Tibial nerve (tissue), 4 donors: ENCODE data around the gene SYT5. TPM values are rescaled to one million over a fixed set of nuclear protein-coding genes. Genes with fewer than 3 reads are reported as not detected.
"Not testable (repeated sequence)": the region's sequence is repeated elsewhere in the genome, so short reads cannot be mapped to it uniquely, and the experiment has no call there.

Experiments used
- DNase-seq, 2 donors: peaks; one replicate each; pipeline ENCODE4 v3.0.0-alpha.2; 2019; ENCODE audit warnings: low spot score in 2 of 2
- H3K27ac ChIP-seq, 4 donors: fragments of 200-600 bp; sonication (generic) in 3 of 4; one replicate each; pipeline ENCODE4 v1.5.1; 2017 to 2019; ENCODE audit warnings: mild to moderate bottlenecking in 1 of 4
- H3K27me3 ChIP-seq, 2 donors: fragments of 200-600 bp; sonication (generic) in 1 of 2; one replicate each; pipeline versions ENCODE4 v1.5.1 to v1.6.0; 2017 to 2019
- H3K36me3 ChIP-seq, 3 donors: fragments of 200-600 bp; sonication (generic); one replicate each; pipeline ENCODE4 v1.5.1; 2018 to 2019
- H3K4me1 ChIP-seq, 4 donors: fragments of 200-600 bp; sonication (generic) in 3 of 4; one replicate each; pipeline ENCODE4 v1.5.1; 2017 to 2019
- H3K4me3 ChIP-seq, 4 donors: fragments of 200-600 bp; sonication (generic) in 3 of 4; one replicate each; pipeline ENCODE4 v1.5.1; 2017 to 2019; ENCODE audit warnings: mild to moderate bottlenecking in 1 of 4, moderate library complexity in 1 of 4
- H3K9me3 ChIP-seq, 4 donors: fragments of 200-600 bp; sonication (generic) in 3 of 4; one replicate each; pipeline ENCODE4 v1.5.1; 2017 to 2019
- CTCF ChIP-seq, 5 experiments: fragments of 200-600 bp in 3 of 5; fragments of 450-650 bp in 2 of 5; sonication (generic) in 3 of 5; IDR thresholded peaks; one replicate each; pipeline ENCODE4 v1.5.1; 2016 to 2019; ENCODE audit warnings: antibody characterized with exemption in 5 of 5, mild to moderate bottlenecking in 3 of 5, moderate library complexity in 2 of 5
- EP300 ChIP-seq, 2 donors: sonication (generic); formaldehyde crosslinking; IDR thresholded peaks; one replicate each; pipeline ENCODE4 v1.6.1; 2017; ENCODE audit warnings: antibody characterized with exemption in 2 of 2, mild to moderate bottlenecking in 1 of 2
- POLR2A ChIP-seq, 2 donors: fragments of 450-650 bp; IDR thresholded peaks; one replicate each; pipeline ENCODE4 v1.6.1; 2017; ENCODE audit warnings: antibody characterized with exemption in 2 of 2, mild to moderate bottlenecking in 2 of 2, moderate library complexity in 2 of 2
- WGBS, 2 donors: methylation state at CpG; one replicate each; pipeline ENCODE4 v1.1.5; 2018; 5-methylcytosine and 5-hydroxymethylcytosine counted together
- total RNA-seq, 4 donors: library from RNA; depleted of rRNA; stranded (reverse); fragments of >200 nt; gene quantifications; one replicate each; pipeline ENCODE4 v1.1.0, GENCODE V29; 2016

SYT5 gene
- total RNA-seq, 4 donors from 2014 or later: not detected

GRCh38 chr19:55206664-55207500 is 26.8 kb upstream of the SYT5 start:
- peak overlapping the region in 2 of 4 donors; percentile 0 to 36 for H3K4me3 ChIP-seq
- peak; percentile 30 to 44 for DNase-seq

GRCh38 chr19:55202199-55202598 is 22.1 kb upstream of the SYT5 start:
- not testable (repeated sequence) for H3K9me3 ChIP-seq, H3K27ac ChIP-seq, DNase-seq, H3K36me3 ChIP-seq, H3K4me3 ChIP-seq, H3K4me1 ChIP-seq
- WGBS, 2 donors: 50 to 55% methylated on average over 7 to 10 of the region's 10 CpGs
- H3K27me3 ChIP-seq: peaks cover 0 to 15% of the 10 kb centered on the region in 2 donors

More at GRCh38 chr19:55206664-55207500, 26.8 kb upstream of the SYT5 start:
- 17 to 23% methylated on average over 24 to 28 of the region's 29 CpGs for WGBS, 2 donors
- Histone ChIP-seq H3K4me1 (peaks cover 0 to 10% (median 7%) of the 10 kb centered on the region in 4 donors), H3K36me3 (no peaks in the 10 kb centered on the region), H3K27ac (peak overlapping the region in 2 of 4 donors; percentile 42 to 43), H3K9me3 (peaks cover 0 to 3% (median 0%) of the 10 kb centered on the region in 4 donors), H3K27me3 (peaks cover 0 to 17% of the 10 kb centered on the region in 2 donors)
- TF ChIP-seq POLR2A (IDR thresholded peaks at IDR 0.05) (no peak), CTCF (IDR thresholded peaks at IDR 0.05) (no peak), EP300 (IDR thresholded peaks at IDR 0.05) (peak in 1 of 2 donors; percentile 20)

GRCh38 chr19:55199620-55200204 is 19.6 kb upstream of the SYT5 start:
- no peak overlapping the region for H3K27ac ChIP-seq
- DNase-seq: no peak
- WGBS, 2 donors: 51 to 74% methylated on average over 5 of the region's 5 CpGs
- TF ChIP-seq CTCF (IDR thresholded peaks at IDR 0.05) (no peak), POLR2A (IDR thresholded peaks at IDR 0.05) (no peak), EP300 (IDR thresholded peaks at IDR 0.05) (no peak)
- no peaks in the 10 kb centered on the region for H3K4me1 ChIP-seq
- H3K27me3 ChIP-seq: peaks cover 0 to 8% of the 10 kb centered on the region in 2 donors
- H3K4me3 ChIP-seq: no peak overlapping the region
- no peaks in the 10 kb centered on the region for H3K36me3 ChIP-seq
- H3K9me3 ChIP-seq: no peaks in the 10 kb centered on the region

GRCh38 chr19:55198651-55199050 is 18.6 kb upstream of the SYT5 start:
- Histone ChIP-seq H3K27me3 (no peaks in the 10 kb centered on the region), H3K4me3 (no peak overlapping the region), H3K9me3 (no peaks in the 10 kb centered on the region), H3K4me1 (no peaks in the 10 kb centered on the region), H3K27ac (no peak overlapping the region), H3K36me3 (no peaks in the 10 kb centered on the region)
- TF ChIP-seq CTCF (IDR thresholded peaks at IDR 0.05): no peak
- no peak for TF ChIP-seq POLR2A (IDR thresholded peaks at IDR 0.05)
- TF ChIP-seq EP300 (IDR thresholded peaks at IDR 0.05): no peak
- WGBS, 2 donors: 54 to 93% methylated on average over 2 of the region's 5 CpGs
- no peak for DNase-seq

- Histone ChIP-seq H3K9me3 (no peaks in the 10 kb centered on the region), H3K27me3 (peaks cover 0 to 5% of the 10 kb centered on the region in 2 donors), H3K36me3 (no peaks in the 10 kb centered on the region), H3K4me3 (no peak overlapping the region), H3K4me1 (no peaks in the 10 kb centered on the region), H3K27ac (no peak overlapping the region)
- no peak for DNase-seq
- no peak for TF ChIP-seq CTCF (IDR thresholded peaks at IDR 0.05)
- TF ChIP-seq POLR2A (IDR thresholded peaks at IDR 0.05): no peak
- no peak for TF ChIP-seq EP300 (IDR thresholded peaks at IDR 0.05)
- 57 to 67% methylated on average over 4 of the region's 4 CpGs for WGBS, 2 donors
Measured at GRCh38 chr19:55197528-55197927, 17.4 kb upstream of the SYT5 start.
